Measurements from ENCODE around the gene BARD1. TPM values are rescaled to one million over a fixed set of nuclear protein-coding genes. Genes with fewer than 3 reads are reported as not detected.

The BARD1 gene
- total RNA-seq, 1 donor from 2014 or later, result 17.0 TPM

GRCh38 chr2:214679736-214680135, 129.7 kb downstream of the BARD1 start:
- Mint-ChIP-seq H3K4me1 (ENCODE audit: unreplicated experiment) (peaks cover 16% of the 10 kb centered on the region), H3K4me3 (ENCODE audit: unreplicated experiment) (no peak overlapping the region), H3K36me3 (ENCODE audit: unreplicated experiment) (peaks cover 4% of the 10 kb centered on the region), H3K9me3 (ENCODE audit: unreplicated experiment) (peaks cover 21% of the 10 kb centered on the region), H3K27me3 (ENCODE audit: unreplicated experiment) (no peaks in the 10 kb centered on the region), H3K27ac (ENCODE audit: unreplicated experiment) (no peak overlapping the region)
- TF ChIP-seq, protein P1, sequence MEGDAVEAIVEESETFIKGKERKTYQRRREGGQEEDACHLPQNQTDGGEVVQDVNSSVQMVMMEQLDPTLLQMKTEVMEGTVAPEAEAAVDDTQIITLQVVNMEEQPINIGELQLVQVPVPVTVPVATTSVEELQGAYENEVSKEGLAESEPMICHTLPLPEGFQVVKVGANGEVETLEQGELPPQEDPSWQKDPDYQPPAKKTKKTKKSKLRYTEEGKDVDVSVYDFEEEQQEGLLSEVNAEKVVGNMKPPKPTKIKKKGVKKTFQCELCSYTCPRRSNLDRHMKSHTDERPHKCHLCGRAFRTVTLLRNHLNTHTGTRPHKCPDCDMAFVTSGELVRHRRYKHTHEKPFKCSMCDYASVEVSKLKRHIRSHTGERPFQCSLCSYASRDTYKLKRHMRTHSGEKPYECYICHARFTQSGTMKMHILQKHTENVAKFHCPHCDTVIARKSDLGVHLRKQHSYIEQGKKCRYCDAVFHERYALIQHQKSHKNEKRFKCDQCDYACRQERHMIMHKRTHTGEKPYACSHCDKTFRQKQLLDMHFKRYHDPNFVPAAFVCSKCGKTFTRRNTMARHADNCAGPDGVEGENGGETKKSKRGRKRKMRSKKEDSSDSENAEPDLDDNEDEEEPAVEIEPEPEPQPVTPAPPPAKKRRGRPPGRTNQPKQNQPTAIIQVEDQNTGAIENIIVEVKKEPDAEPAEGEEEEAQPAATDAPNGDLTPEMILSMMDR (IDR thresholded peaks at IDR 0.05), result no peak
- no peak for DNase-seq (ENCODE audit: extremely low spot score, unreplicated experiment)

GRCh38 chr2:214676421-214677089, 132.9 kb downstream of the BARD1 start:
- Mint-ChIP-seq H3K27me3 (ENCODE audit: unreplicated experiment) (no peaks in the 10 kb centered on the region), H3K27ac (ENCODE audit: unreplicated experiment) (no peak overlapping the region), H3K4me1 (ENCODE audit: unreplicated experiment) (peaks cover 18% of the 10 kb centered on the region), H3K9me3 (ENCODE audit: unreplicated experiment) (peaks cover 8% of the 10 kb centered on the region), H3K4me3 (ENCODE audit: unreplicated experiment) (no peak overlapping the region), H3K36me3 (ENCODE audit: unreplicated experiment) (no peaks in the 10 kb centered on the region)
- DNase-seq (ENCODE audit: extremely low spot score, unreplicated experiment), result no peak
- TF ChIP-seq, protein P1 (IDR thresholded peaks at IDR 0.05), result no peak
